Muscle of leg (tissue), 11 donors: ENCODE results near the gene NOB1. TPM values are rescaled to one million over a fixed set of nuclear protein-coding genes. Genes with fewer than 3 reads are reported as not detected.

Experiments
- DNase-seq: peaks from one replicate; pipeline ENCODE4 v3.0.0; 2013
- H3K27ac ChIP-seq: one replicate; pipeline ENCODE4 v1.5.1; 2013; ENCODE audit warnings: mild to moderate bottlenecking, low read length, control low read depth
- H3K27me3 ChIP-seq: one replicate; pipeline ENCODE4 v1.6.1; 2013; ENCODE audit warnings: low read length; ENCODE audit not compliant: control insufficient read depth, insufficient read depth
- H3K36me3 ChIP-seq: one replicate; pipeline ENCODE4 v1.6.1; 2013; ENCODE audit warnings: low read length; ENCODE audit not compliant: control insufficient read depth, insufficient read depth
- H3K4me1 ChIP-seq: one replicate; pipeline ENCODE4 v1.6.1; 2013; ENCODE audit warnings: low read length; ENCODE audit not compliant: control insufficient read depth, insufficient read depth
- H3K4me3 ChIP-seq: one replicate; pipeline ENCODE4 v1.5.1; 2013; ENCODE audit warnings: low read length, control low read depth
- H3K9me3 ChIP-seq: replicated peaks from 2 replicates; pipeline ENCODE4 v1.6.1; 2013; ENCODE audit warnings: low read depth, low read length; ENCODE audit not compliant: control insufficient read depth
- WGBS: methylation state at CpG from one replicate; pipeline ENCODE4 v1.1.5; 2013; ENCODE audit warnings: missing lambda C conversion rate; ENCODE audit not compliant: insufficient coverage; 5-methylcytosine and 5-hydroxymethylcytosine counted together
- polyA plus RNA-seq, 8 donors: library from polyadenylated mRNA; unstranded; fragments of 120-200 nt; gene quantifications; one replicate each; pipeline versions ENCODE4 v1.2.1 to v1.2.3, GENCODE V29; 2013; ENCODE audit warnings: inconsistent platforms in 1 of 8, low replicate concordance in 1 of 8; ENCODE audit not compliant: insufficient read length in 8 of 8, insufficient read depth in 1 of 8
- total RNA-seq: library from RNA; stranded (reverse); fragments of 120-200 nt; gene quantifications from one replicate; pipeline ENCODE4 v1.2.4, GENCODE V29; 2013

NOB1 gene
- total and polyA plus RNA-seq, 9 donors = 16.2 to 56.6 (median 47.1) TPM

DNA sequence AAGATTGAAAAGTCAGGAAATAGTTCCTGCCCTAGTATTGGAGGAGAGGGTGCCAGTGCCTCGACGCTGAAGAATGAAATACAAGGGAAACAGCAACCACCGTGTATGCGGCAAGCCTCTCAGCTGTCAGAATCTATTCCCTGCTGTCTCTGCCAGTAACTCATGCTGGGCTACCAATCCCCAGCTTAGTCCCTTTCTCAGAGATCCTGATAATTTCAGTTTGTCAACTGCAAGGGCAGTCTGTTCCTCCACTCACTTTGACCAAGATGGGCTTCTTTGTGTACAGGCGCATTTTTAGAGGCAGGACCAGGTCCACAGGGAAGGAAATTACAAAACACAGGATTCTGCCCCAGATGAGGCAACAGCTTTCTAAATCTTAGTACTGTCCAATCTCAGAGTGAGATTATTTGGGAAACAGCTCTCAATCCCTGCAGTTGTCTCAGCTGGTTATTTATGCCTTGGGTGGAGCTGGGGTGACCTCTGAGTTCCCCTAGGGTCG, 29.7 kb downstream of the NOB1 start:
- Histone ChIP-seq H3K4me3 (no peak overlapping the region), H3K27me3 (no peaks in the 10 kb centered on the region), H3K27ac (no peak overlapping the region), H3K36me3 (no peaks in the 10 kb centered on the region), H3K9me3 (no peaks in the 10 kb centered on the region), H3K4me1 (peaks cover 17% of the 10 kb centered on the region)
- no peak for DNase-seq
- 49% methylated on average over 3 of the region's 6 CpGs for WGBS

- WGBS = 100% methylated on average over 2 of the region's 2 CpGs
- H3K4me1 ChIP-seq = peaks cover 17% of the 10 kb centered on the region
- DNase-seq = no peak
- no peaks in the 10 kb centered on the region for H3K36me3 ChIP-seq
- H3K27me3 ChIP-seq = no peaks in the 10 kb centered on the region
- H3K4me3 ChIP-seq = no peak overlapping the region
- no peaks in the 10 kb centered on the region for H3K9me3 ChIP-seq
- no peak overlapping the region for H3K27ac ChIP-seq
Observed at GRCh38 chr16:69724414-69724873, 30.3 kb downstream of the NOB1 start.

GRCh38 chr16:69721441-69721957, 33.2 kb downstream of the NOB1 start:
- WGBS = no CpG with 5 or more reads among the region's 6 CpGs
- H3K36me3 ChIP-seq = peaks cover 4% of the 10 kb centered on the region

DNA sequence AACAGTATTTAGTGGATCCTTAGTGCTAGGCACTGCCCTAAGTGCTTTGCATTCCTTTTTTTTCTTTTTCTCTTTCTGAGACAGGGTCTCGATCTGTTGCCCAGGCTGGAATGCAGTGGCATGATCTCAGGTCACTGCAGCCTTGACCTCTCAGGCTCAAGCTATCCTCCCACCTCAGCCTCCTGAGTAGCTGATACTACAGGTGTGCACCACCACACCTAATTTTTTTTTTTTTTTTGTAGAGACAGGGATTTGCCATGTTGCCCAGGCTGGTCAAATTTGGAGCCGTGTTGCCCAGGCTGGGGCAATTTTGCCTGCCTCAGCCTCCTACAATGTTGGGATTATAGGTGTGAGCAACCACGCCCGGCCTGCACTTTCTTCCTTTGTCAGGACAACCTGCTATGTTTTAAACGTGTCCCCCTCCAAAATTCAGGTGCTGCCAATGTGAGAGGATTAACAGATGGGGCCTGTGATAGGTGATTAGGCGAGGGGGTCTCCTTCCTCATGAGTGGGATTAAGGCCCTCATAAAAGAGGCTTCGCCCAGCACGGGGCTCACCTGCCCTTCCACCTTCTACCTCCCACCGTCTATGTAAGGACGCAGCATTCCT, 33.8 kb downstream of the NOB1 start:
- H3K27ac ChIP-seq = no peak overlapping the region
- H3K36me3 ChIP-seq = peaks cover 4% of the 10 kb centered on the region
- peaks cover 3% of the 10 kb centered on the region for H3K4me1 ChIP-seq
- H3K27me3 ChIP-seq = no peaks in the 10 kb centered on the region
- 84% methylated on average over 7 of the region's 10 CpGs for WGBS
- no peak overlapping the region for H3K4me3 ChIP-seq
- DNase-seq = no peak
- H3K9me3 ChIP-seq = no peaks in the 10 kb centered on the region

More at GRCh38 chr16:69721441-69721957, 33.2 kb downstream of the NOB1 start:
- Histone ChIP-seq H3K4me1 (peaks cover 7% of the 10 kb centered on the region), H3K9me3 (no peaks in the 10 kb centered on the region), H3K4me3 (no peak overlapping the region), H3K27me3 (no peaks in the 10 kb centered on the region), H3K27ac (no peak overlapping the region)
- no peak for DNase-seq

- Histone ChIP-seq H3K4me3 (no peak overlapping the region), H3K27me3 (no peaks in the 10 kb centered on the region), H3K4me1 (no peaks in the 10 kb centered on the region), H3K27ac (no peak overlapping the region), H3K36me3 (peaks cover 11% of the 10 kb centered on the region), H3K9me3 (no peaks in the 10 kb centered on the region)
- no peak for DNase-seq
- WGBS = 100% methylated on average over 1 of the region's 10 CpGs
Observed at GRCh38 chr16:69718111-69718764, 36.5 kb downstream of the NOB1 start.

GRCh38 chr16:69717066-69717465, 37.7 kb downstream of the NOB1 start:
- no peaks in the 10 kb centered on the region for H3K4me1 ChIP-seq
- WGBS = 85% methylated on average over 4 of the region's 6 CpGs
- H3K27ac ChIP-seq = no peak overlapping the region

GRCh38 chr16:69712914-69713581, 41.7 kb downstream of the NOB1 start:
- WGBS = 87% methylated on average over 3 of the region's 9 CpGs
- Histone ChIP-seq H3K4me3 (no peak overlapping the region), H3K4me1 (no peaks in the 10 kb centered on the region), H3K27me3 (no peaks in the 10 kb centered on the region), H3K27ac (no peak overlapping the region), H3K9me3 (no peaks in the 10 kb centered on the region), H3K36me3 (peaks cover 20% of the 10 kb centered on the region)
- no peak for DNase-seq

More at GRCh38 chr16:69717066-69717465, 37.7 kb downstream of the NOB1 start:
- Histone ChIP-seq H3K36me3 (peaks cover 16% of the 10 kb centered on the region), H3K4me3 (no peak overlapping the region), H3K27me3 (no peaks in the 10 kb centered on the region), H3K9me3 (no peaks in the 10 kb centered on the region)
- DNase-seq = no peak

DNA sequence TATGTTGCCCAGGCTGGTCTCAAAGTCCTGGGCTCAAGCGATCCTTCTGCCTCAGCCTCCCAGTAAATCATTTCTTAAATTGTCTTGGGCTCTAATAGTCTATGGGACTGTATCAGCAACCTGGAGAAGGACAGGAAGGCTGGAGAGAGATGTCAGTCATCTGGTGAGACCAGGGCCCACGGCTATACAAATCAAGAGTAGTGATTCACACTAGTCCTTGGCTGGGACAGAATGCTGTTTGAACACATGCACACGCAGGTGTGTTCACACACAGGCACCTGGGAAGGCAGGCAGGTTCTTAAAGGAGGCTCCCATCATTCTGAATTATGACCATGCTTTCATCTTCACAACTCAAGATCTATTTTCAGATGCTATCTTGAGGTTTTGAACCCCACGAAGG, 42.4 kb downstream of the NOB1 start:
- Histone ChIP-seq H3K27me3 (no peaks in the 10 kb centered on the region), H3K27ac (no peak overlapping the region), H3K4me1 (no peaks in the 10 kb centered on the region), H3K36me3 (peaks cover 18% of the 10 kb centered on the region), H3K9me3 (no peaks in the 10 kb centered on the region), H3K4me3 (no peak overlapping the region)
- no peak for DNase-seq
- WGBS = 88% methylated on average over 2 of the region's 4 CpGs

DNA sequence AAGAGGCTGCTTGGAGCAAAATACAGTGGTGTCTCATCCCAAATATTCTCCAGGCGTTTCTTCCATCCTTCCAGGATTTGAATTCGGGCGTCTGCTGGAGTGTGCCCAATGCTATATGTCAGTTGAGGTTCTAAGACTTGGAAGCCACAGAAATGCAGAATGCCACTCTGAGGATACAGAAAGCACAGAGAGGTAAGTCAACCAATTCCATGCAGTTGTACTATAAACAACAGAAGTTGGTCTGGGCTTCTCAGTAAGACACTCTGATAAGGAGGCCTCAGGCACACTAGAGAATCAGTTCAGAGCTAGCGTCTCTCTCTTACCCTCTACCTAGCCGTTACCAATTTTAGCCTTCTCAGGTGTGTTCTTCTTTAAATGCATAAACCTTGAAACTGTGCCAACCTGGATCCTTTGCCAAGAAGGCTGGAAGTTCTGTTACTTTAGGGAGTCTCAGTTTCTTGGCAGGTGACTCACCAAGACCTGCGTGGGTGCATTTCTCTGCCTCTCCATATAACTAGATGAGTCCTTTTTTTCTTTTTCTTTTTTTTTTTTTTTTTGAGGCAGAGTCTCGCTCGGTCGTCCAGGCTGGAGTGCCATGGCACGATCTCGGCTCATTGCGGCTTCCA, 43.5 kb downstream of the NOB1 start:
- WGBS = 69% methylated on average over 7 of the region's 12 CpGs
- Histone ChIP-seq H3K9me3 (no peaks in the 10 kb centered on the region), H3K36me3 (peaks cover 18% of the 10 kb centered on the region), H3K4me3 (no peak overlapping the region), H3K27me3 (no peaks in the 10 kb centered on the region), H3K4me1 (no peaks in the 10 kb centered on the region), H3K27ac (no peak overlapping the region)
- DNase-seq = peak; percentile 59
